Measurements from ENCODE around the gene CSAD. TPM values are rescaled to one million over a fixed set of nuclear protein-coding genes. Genes with fewer than 3 reads are reported as not detected.

The CSAD gene
- total RNA-seq, 1 experiment from 2014 or later = 15.4 TPM

DNA sequence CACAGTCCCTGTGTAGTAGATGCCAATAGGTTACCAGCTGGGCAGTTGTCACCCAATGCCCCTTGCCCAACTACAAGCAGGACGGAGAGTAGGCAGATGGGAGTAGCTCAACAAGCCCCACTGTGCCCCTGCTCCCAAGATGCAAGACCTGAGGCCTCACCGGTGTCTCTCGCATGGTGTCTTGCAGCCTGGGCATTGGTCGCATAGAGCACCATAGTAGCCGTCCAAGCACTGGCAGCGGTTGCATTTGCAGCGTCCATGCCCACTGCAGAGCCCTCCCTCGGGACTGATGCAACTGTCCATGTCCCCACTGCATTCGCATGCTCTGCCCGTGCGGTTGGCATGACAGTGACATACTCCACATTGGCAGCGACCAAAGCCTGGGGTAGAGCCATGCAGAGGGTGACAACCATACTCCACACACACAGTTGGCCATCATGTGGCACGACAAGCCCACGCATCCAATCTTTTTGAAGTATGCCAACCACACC lies 11.9 kb upstream of the CSAD start:
- ChIA-PET POLR2A (no interaction called here), CTCF (no interaction called here)
- in situ Hi-C loops (cut with HindIII; ENCODE audit: low pct_unique_long_range_greater_than_20kb, low sequenced_read_pairs) (no loop called here), intact Hi-C loops (cut with micrococcal nuclease; ENCODE audit: unreplicated experiment) (no loop called here)
- Histone ChIP-seq H3K4me3 (ENCODE audit: low read depth in 2 of 2, low read length in 2 of 2) (no peak overlapping the region), H3K36me3 (ENCODE audit: control insufficient read depth, insufficient read depth, low read length) (no peaks in the 10 kb centered on the region), H3K4me1 (ENCODE audit: control insufficient read depth, insufficient read depth, low read length) (no peaks in the 10 kb centered on the region), H3K27me3 (ENCODE audit: control insufficient read depth, insufficient read depth, low read length) (no peaks in the 10 kb centered on the region), H3K27ac (ENCODE audit: low read length) (no peak overlapping the region), H3K9me3 (ENCODE audit: control insufficient read depth, insufficient read depth, low read depth, low read length) (no peaks in the 10 kb centered on the region)
- no peak for ATAC-seq
- no peak for DNase-seq (ENCODE audit: low read depth, low spot score)
- TF ChIP-seq, protein P1, sequence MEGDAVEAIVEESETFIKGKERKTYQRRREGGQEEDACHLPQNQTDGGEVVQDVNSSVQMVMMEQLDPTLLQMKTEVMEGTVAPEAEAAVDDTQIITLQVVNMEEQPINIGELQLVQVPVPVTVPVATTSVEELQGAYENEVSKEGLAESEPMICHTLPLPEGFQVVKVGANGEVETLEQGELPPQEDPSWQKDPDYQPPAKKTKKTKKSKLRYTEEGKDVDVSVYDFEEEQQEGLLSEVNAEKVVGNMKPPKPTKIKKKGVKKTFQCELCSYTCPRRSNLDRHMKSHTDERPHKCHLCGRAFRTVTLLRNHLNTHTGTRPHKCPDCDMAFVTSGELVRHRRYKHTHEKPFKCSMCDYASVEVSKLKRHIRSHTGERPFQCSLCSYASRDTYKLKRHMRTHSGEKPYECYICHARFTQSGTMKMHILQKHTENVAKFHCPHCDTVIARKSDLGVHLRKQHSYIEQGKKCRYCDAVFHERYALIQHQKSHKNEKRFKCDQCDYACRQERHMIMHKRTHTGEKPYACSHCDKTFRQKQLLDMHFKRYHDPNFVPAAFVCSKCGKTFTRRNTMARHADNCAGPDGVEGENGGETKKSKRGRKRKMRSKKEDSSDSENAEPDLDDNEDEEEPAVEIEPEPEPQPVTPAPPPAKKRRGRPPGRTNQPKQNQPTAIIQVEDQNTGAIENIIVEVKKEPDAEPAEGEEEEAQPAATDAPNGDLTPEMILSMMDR (IDR thresholded peaks at IDR 0.05) = no peak
- TF ChIP-seq, protein P2, sequence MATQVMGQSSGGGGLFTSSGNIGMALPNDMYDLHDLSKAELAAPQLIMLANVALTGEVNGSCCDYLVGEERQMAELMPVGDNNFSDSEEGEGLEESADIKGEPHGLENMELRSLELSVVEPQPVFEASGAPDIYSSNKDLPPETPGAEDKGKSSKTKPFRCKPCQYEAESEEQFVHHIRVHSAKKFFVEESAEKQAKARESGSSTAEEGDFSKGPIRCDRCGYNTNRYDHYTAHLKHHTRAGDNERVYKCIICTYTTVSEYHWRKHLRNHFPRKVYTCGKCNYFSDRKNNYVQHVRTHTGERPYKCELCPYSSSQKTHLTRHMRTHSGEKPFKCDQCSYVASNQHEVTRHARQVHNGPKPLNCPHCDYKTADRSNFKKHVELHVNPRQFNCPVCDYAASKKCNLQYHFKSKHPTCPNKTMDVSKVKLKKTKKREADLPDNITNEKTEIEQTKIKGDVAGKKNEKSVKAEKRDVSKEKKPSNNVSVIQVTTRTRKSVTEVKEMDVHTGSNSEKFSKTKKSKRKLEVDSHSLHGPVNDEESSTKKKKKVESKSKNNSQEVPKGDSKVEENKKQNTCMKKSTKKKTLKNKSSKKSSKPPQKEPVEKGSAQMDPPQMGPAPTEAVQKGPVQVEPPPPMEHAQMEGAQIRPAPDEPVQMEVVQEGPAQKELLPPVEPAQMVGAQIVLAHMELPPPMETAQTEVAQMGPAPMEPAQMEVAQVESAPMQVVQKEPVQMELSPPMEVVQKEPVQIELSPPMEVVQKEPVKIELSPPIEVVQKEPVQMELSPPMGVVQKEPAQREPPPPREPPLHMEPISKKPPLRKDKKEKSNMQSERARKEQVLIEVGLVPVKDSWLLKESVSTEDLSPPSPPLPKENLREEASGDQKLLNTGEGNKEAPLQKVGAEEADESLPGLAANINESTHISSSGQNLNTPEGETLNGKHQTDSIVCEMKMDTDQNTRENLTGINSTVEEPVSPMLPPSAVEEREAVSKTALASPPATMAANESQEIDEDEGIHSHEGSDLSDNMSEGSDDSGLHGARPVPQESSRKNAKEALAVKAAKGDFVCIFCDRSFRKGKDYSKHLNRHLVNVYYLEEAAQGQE (IDR thresholded peaks at IDR 0.05; ENCODE audit: insufficient read depth in 1 of 2, low read depth in 2 of 2, low read length in 1 of 2) = no peak
- no peak for TF ChIP-seq TCF7L2 (IDR thresholded peaks at IDR 0.05; ENCODE audit: low read depth, low read length)
- TF ChIP-seq SIN3A (IDR thresholded peaks at IDR 0.05; ENCODE audit: borderline replicate concordance, insufficient read depth, low read depth, low read length) = no peak
- TF ChIP-seq POLR2AphosphoS5 (IDR thresholded peaks at IDR 0.05; ENCODE audit: low read depth, low read length) = no peak
- no TSS peak for BruUV-seq (replicated peaks)

DNA sequence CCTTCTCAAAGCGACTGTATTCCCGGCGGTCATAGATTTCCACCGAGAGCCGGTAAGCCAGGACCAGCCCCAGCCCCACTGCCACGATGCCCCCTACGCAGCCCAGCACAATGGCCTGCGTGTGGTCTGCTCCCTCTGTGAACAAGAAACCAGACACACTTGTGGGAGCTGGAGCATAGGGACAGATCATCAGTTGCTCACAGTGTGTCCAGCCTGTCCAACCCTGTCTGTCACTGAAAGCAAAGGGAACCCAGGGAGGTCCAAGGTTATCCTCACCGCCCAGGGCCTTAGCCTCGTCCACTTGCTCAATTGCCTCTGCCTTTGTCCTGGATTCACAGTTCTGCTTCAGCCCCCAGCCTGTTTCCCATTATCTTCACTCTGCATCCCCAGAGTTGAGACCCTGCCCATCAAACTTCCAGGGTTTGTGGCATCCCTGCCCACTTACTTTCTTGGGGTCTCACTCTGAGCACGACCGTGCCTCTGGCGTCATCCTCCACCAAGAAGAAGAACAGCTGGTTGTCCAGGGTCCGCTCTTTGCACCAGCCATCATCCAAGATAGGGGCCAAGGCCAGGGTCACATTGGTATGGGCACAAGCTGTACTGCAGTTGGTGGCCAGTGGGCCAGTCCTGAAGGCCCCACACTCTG lies 11.3 kb upstream of the CSAD start:
- Histone ChIP-seq H3K9me3 (ENCODE audit: control insufficient read depth, insufficient read depth, low read depth, low read length) (no peaks in the 10 kb centered on the region), H3K27ac (ENCODE audit: low read length) (no peak overlapping the region), H3K36me3 (ENCODE audit: control insufficient read depth, insufficient read depth, low read length) (peaks cover under 1% of the 10 kb centered on the region), H3K4me1 (ENCODE audit: control insufficient read depth, insufficient read depth, low read length) (no peaks in the 10 kb centered on the region), H3K27me3 (ENCODE audit: control insufficient read depth, insufficient read depth, low read length) (no peaks in the 10 kb centered on the region), H3K4me3 (ENCODE audit: low read depth in 2 of 2, low read length in 2 of 2) (no peak overlapping the region)
- no peak for DNase-seq (ENCODE audit: low read depth, low spot score)
- in situ Hi-C loops (cut with HindIII; ENCODE audit: low pct_unique_long_range_greater_than_20kb, low sequenced_read_pairs) (no loop called here), intact Hi-C loops (cut with micrococcal nuclease; ENCODE audit: unreplicated experiment) (no loop called here)
- ChIA-PET POLR2A (interaction anchor here (0.6 kb wide), 1 partner anchor 25 kb away, joined by 8 read pairs; no protein-coding TSS in a partner anchor), CTCF (interaction anchor here (3.1 kb wide), 1 partner anchor 33 kb away, joined by 15 read pairs; no protein-coding TSS in a partner anchor)
- ATAC-seq = no peak
- BruUV-seq (replicated peaks) = no TSS peak
- TF ChIP-seq POLR2AphosphoS5 (IDR thresholded peaks at IDR 0.05; ENCODE audit: low read depth, low read length) = no peak
- no peak for TF ChIP-seq SIN3A (IDR thresholded peaks at IDR 0.05; ENCODE audit: borderline replicate concordance, insufficient read depth, low read depth, low read length)
- TF ChIP-seq, protein P1 (IDR thresholded peaks at IDR 0.05) = no peak
- TF ChIP-seq, protein P2 (IDR thresholded peaks at IDR 0.05; ENCODE audit: insufficient read depth in 1 of 2, low read depth in 2 of 2, low read length in 1 of 2) = no peak
- no peak for TF ChIP-seq TCF7L2 (IDR thresholded peaks at IDR 0.05; ENCODE audit: low read depth, low read length)
